AG09319 (cell line): ENCODE data around the gene DHRSX.

ENCODE experiments used
- DNase-seq: peaks from one replicate; pipeline ENCODE4 v3.0.0-alpha.2; 2010; ENCODE audit warnings: low read depth; ENCODE audit errors: extremely low read depth
- CTCF ChIP-seq: IDR thresholded peaks from 2 replicates; pipeline ENCODE4 v1.5.1; 2011; ENCODE audit warnings: low read depth, mild to moderate bottlenecking, inconsistent platforms, low read length, moderate library complexity

Gene DHRSX

GRCh38 chrX:2435465-2435864 lies 65.3 kb downstream of the DHRSX start:
- DNase-seq, result no peak
- TF ChIP-seq CTCF, result no peak

GRCh38 chrX:2434270-2435163 lies 66.3 kb downstream of the DHRSX start:
- TF ChIP-seq CTCF, result no peak

GRCh38 chrX:2432298-2432863 lies 68.4 kb downstream of the DHRSX start:
- no peak for DNase-seq
- TF ChIP-seq CTCF, result no peak

More at GRCh38 chrX:2434270-2435163, 66.3 kb downstream of the DHRSX start:
- DNase-seq, result no peak

- DNase-seq, result no peak
- TF ChIP-seq CTCF, result no peak
Measured at GRCh38 chrX:2430265-2430825, 70.4 kb downstream of the DHRSX start.

GRCh38 chrX:2427737-2428136 lies 73.0 kb downstream of the DHRSX start:
- no peak for TF ChIP-seq CTCF
- no peak for DNase-seq

GRCh38 chrX:2427147-2427546 lies 73.6 kb downstream of the DHRSX start:
- DNase-seq, result no peak
- TF ChIP-seq CTCF, result no peak

GRCh38 chrX:2426289-2426882 lies 74.4 kb downstream of the DHRSX start:
- TF ChIP-seq CTCF, result no peak
- DNase-seq, result no peak
